Stomach (tissue), 4 donors: ENCODE data around the gene WFS1.

Experiments used
- POLR2A ChIP-seq, 4 donors: fragments of 450-650 bp; IDR thresholded peaks; one replicate each; pipeline ENCODE4 v1.6.1; 2016; ENCODE audit warnings: antibody characterized with exemption in 4 of 4, control low read depth in 2 of 4, mild to moderate bottlenecking in 1 of 4, moderate library complexity in 1 of 4
- TF ChIP-seq, protein P1 (sequence below), 7 experiments: fragments of 450-650 bp in 4 of 7; fragments of 200-600 bp in 3 of 7; sonication (generic) in 3 of 7; IDR thresholded peaks; one replicate each; pipeline ENCODE4 v1.5.1; 2016 to 2019; ENCODE audit warnings: antibody characterized with exemption in 7 of 7, control low read depth in 2 of 7, mild to moderate bottlenecking in 1 of 7

DNA sequence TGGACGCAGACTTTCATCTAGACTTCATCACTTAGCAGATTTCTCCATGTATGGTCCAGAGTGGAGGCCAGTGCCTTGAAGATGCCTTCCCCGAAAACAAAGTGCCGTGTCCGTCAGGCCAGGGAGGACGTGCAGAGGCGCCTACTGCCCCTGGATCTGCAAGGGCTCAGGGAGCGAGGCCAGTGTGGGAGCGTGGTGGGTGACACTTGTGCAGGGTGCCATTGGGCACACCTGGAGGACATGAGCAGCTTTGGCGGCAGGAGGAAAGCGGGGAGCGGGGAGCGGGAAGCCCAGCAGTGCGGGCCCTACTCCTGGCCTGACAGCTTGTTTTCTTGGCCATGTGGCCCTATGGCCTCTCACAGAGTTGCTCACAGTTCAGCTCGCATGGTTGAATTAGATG lies 25.8 kb downstream of the WFS1 start:
- TF ChIP-seq, protein P1, sequence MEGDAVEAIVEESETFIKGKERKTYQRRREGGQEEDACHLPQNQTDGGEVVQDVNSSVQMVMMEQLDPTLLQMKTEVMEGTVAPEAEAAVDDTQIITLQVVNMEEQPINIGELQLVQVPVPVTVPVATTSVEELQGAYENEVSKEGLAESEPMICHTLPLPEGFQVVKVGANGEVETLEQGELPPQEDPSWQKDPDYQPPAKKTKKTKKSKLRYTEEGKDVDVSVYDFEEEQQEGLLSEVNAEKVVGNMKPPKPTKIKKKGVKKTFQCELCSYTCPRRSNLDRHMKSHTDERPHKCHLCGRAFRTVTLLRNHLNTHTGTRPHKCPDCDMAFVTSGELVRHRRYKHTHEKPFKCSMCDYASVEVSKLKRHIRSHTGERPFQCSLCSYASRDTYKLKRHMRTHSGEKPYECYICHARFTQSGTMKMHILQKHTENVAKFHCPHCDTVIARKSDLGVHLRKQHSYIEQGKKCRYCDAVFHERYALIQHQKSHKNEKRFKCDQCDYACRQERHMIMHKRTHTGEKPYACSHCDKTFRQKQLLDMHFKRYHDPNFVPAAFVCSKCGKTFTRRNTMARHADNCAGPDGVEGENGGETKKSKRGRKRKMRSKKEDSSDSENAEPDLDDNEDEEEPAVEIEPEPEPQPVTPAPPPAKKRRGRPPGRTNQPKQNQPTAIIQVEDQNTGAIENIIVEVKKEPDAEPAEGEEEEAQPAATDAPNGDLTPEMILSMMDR (IDR thresholded peaks at IDR 0.05), result no peak
- no peak for TF ChIP-seq POLR2A (IDR thresholded peaks at IDR 0.05)
